ENCODE measurements around the gene COL26A1. TPM values are rescaled to one million over a fixed set of nuclear protein-coding genes. Genes with fewer than 3 reads are reported as not detected.

Gene COL26A1
- total RNA-seq, 1 experiment from 2014 or later: not detected

DNA sequence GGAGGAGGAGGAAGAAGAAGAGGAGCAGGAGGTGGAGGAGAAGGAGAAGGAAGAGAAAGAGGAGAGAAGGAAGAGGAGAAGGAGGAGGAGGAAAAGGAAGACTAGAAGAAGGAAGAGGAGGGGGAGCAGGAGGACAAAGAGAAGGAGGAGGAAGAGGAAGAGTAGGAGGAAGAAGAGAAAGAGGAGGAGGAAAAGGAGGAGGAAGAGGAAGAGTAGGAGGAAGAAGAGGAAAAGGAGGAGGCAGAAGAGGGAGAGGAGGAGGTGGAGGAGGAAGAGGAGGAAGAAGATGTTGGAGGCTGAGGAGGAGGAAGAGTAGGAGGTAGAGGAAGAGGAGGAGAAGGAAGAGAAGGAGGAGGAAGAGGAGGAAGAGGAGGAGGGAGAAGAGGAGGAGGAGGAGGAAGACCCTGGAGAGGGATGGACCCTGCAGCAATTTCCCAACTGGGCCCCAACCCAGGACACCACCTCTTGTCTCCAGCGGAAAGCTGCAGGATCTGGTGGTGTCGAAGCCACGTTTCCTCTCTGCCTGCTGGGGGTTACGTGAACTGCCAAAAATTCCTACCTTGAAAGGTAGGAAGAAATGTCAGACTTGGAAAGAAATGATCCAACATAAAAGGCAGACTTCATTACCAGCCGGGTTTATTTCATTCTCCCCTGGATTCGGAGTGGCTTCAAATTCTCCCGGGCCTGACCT lies 38.9 kb downstream of the COL26A1 start:
- ChIA-PET POLR2A (ENCODE audit: unreplicated experiment) (no interaction called here), CTCF (no interaction called here)
- BruUV-seq (replicated peaks): no TSS peak
- ATAC-seq (no peak; the same call in 1 of the 2 replicates), DNase-seq (no peak)
- H3K27ac ChIP-seq (ENCODE audit: low read length): no peak overlapping the region
- peak overlapping the region; percentile 59 for H3K4me3 ChIP-seq (ENCODE audit: low read length)
- peaks cover 8% of the 10 kb centered on the region for H3K4me1 ChIP-seq (ENCODE audit: insufficient read depth, low read length)
- H3K27me3 ChIP-seq (ENCODE audit: low read length): no peaks in the 10 kb centered on the region
- H3K36me3 ChIP-seq (ENCODE audit: low read depth, low read length): no peaks in the 10 kb centered on the region
- peak overlapping the region; percentile 73 for H2AFZ ChIP-seq (ENCODE audit: low read length)
- no peaks in the 10 kb centered on the region for H4K20me1 ChIP-seq (ENCODE audit: low read length)
- no peaks in the 10 kb centered on the region for H3K9me3 ChIP-seq (ENCODE audit: low read length)
- H3K79me2 ChIP-seq (ENCODE audit: low read length): no peaks in the 10 kb centered on the region
- no peak overlapping the region for H3K9ac ChIP-seq (ENCODE audit: low read length)
- TF ChIP-seq, protein P1, sequence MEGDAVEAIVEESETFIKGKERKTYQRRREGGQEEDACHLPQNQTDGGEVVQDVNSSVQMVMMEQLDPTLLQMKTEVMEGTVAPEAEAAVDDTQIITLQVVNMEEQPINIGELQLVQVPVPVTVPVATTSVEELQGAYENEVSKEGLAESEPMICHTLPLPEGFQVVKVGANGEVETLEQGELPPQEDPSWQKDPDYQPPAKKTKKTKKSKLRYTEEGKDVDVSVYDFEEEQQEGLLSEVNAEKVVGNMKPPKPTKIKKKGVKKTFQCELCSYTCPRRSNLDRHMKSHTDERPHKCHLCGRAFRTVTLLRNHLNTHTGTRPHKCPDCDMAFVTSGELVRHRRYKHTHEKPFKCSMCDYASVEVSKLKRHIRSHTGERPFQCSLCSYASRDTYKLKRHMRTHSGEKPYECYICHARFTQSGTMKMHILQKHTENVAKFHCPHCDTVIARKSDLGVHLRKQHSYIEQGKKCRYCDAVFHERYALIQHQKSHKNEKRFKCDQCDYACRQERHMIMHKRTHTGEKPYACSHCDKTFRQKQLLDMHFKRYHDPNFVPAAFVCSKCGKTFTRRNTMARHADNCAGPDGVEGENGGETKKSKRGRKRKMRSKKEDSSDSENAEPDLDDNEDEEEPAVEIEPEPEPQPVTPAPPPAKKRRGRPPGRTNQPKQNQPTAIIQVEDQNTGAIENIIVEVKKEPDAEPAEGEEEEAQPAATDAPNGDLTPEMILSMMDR (conservative IDR thresholded peaks at IDR 0.05; ENCODE audit: low read depth, low read length): no peak
- no peak for TF ChIP-seq EZH2phosphoT487 (IDR thresholded peaks at IDR 0.05; ENCODE audit: borderline replicate concordance, low read length)
- TF ChIP-seq EZH2 (IDR thresholded peaks at IDR 0.05; ENCODE audit: low read length, unreplicated experiment): no peak
- no peaks in the 10 kb centered on the region for H3F3A ChIP-seq (ENCODE audit: low read length, unreplicated experiment)
- intact Hi-C loops (cut with micrococcal nuclease): no loop called here
- no peaks in the 10 kb centered on the region for H3K9me2 ChIP-seq (replicated peaks; ENCODE audit: low read length)
- peak overlapping the region; percentile 84 for H3K4me2 ChIP-seq (ENCODE audit: low read length)

DNA sequence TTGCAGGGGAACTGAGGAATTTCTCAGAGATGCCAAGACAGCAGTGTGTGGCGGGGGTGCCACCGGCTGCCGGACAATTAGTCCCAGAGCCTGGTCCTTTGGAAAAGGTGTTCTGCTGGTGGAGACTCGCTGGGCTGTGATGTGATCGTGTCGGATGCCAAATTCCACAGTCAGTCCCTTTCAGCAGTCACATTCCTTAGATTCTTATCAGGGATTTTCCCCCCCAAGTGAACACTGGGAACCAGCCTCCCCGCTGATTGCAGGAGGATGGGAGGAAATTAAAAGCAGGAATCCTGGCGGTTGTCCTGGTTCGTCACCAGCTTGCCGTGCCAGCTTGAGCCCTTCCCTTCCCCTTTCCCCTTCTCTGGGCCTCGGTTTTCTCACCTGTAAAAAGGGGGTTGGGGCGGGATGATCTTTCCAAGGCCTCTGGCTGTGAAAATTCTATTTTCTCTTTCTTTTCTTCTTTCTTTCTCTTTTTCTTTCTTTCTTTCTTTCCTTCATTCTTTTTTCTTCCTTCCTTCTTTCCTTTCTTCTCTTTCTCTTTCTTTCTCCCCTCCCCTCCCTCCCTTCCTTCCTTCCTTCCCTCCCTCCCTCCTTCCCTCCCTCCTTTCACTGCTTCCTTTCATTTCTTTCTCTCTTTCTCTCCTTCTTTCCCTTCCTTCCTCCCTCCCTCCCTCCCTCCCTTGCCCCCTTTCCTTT lies 39.6 kb downstream of the COL26A1 start:
- Histone ChIP-seq H3K9me3 (ENCODE audit: low read length) (no peaks in the 10 kb centered on the region), H3K4me3 (ENCODE audit: low read length) (peak overlapping the region; percentile 59), H3K9ac (ENCODE audit: low read length) (no peak overlapping the region), H3K4me1 (ENCODE audit: insufficient read depth, low read length) (peaks cover 8% of the 10 kb centered on the region), H3K79me2 (ENCODE audit: low read length) (no peaks in the 10 kb centered on the region), H3F3A (ENCODE audit: low read length, unreplicated experiment) (no peaks in the 10 kb centered on the region), H3K27ac (ENCODE audit: low read length) (no peak overlapping the region), H3K36me3 (ENCODE audit: low read depth, low read length) (no peaks in the 10 kb centered on the region), H3K27me3 (ENCODE audit: low read length) (0 out of 2 replicates have a peak, but pooled peaks cover 4% of the 10 kb centered on the region), H2AFZ (ENCODE audit: low read length) (peak overlapping the region; percentile 73), H4K20me1 (ENCODE audit: low read length) (no peaks in the 10 kb centered on the region), H3K4me2 (ENCODE audit: low read length) (peak overlapping the region; percentile 84), H3K9me2 (replicated peaks; ENCODE audit: low read length) (no peaks in the 10 kb centered on the region)
- TF ChIP-seq, protein P1 (conservative IDR thresholded peaks at IDR 0.05; ENCODE audit: low read depth, low read length): no peak
- TF ChIP-seq EZH2phosphoT487 (IDR thresholded peaks at IDR 0.05; ENCODE audit: borderline replicate concordance, low read length) (no peak), EZH2 (IDR thresholded peaks at IDR 0.05; ENCODE audit: low read length, unreplicated experiment) (no peak)
- ChIA-PET POLR2A (ENCODE audit: unreplicated experiment) (no interaction called here), CTCF (no interaction called here)
- ATAC-seq (peak; percentile 73), DNase-seq (peak; percentile 76)
- intact Hi-C loops (cut with micrococcal nuclease): no loop called here
- no TSS peak for BruUV-seq (replicated peaks)

DNA sequence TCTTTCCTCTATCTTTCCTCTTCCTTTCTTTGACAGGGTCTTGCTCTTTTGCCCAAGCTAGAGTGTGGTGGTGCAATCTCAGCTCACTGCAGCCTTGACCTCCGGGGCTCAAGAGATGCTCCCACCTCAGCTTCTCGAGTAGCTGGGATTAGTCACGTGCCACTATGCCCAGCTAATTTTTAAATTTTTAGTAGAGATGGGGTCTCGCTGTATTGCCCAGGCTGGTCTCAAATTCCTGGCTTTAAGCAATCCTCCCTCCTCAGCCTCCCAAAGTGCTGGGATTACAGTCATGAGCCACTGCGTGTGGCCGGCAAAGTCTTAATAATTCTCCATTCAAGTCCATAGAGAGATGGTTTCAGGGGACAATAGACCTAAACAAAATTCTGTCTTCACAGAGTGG lies 40.2 kb downstream of the COL26A1 start:
- no peaks in the 10 kb centered on the region for H3K9me2 ChIP-seq (replicated peaks; ENCODE audit: low read length)
- no peak for DNase-seq
- no peak for ATAC-seq
- H3K36me3 ChIP-seq (ENCODE audit: low read depth, low read length): no peaks in the 10 kb centered on the region
- no TSS peak for BruUV-seq (replicated peaks)
- H3K27me3 ChIP-seq (ENCODE audit: low read length): 0 out of 2 replicates have a peak, but pooled peaks cover 4% of the 10 kb centered on the region
- H2AFZ ChIP-seq (ENCODE audit: low read length): no peak overlapping the region
- H3F3A ChIP-seq (ENCODE audit: low read length, unreplicated experiment): no peaks in the 10 kb centered on the region
- peaks cover 8% of the 10 kb centered on the region for H3K4me1 ChIP-seq (ENCODE audit: insufficient read depth, low read length)
- H3K4me2 ChIP-seq (ENCODE audit: low read length): no peak overlapping the region
- ChIA-PET POLR2A (ENCODE audit: unreplicated experiment) (no interaction called here), CTCF (no interaction called here)
- TF ChIP-seq EZH2phosphoT487 (IDR thresholded peaks at IDR 0.05; ENCODE audit: borderline replicate concordance, low read length): no peak
- no peak for TF ChIP-seq EZH2 (IDR thresholded peaks at IDR 0.05; ENCODE audit: low read length, unreplicated experiment)
- TF ChIP-seq, protein P1 (conservative IDR thresholded peaks at IDR 0.05; ENCODE audit: low read depth, low read length): no peak
- H3K27ac ChIP-seq (ENCODE audit: low read length): no peak overlapping the region
- H3K9ac ChIP-seq (ENCODE audit: low read length): no peak overlapping the region
- H3K9me3 ChIP-seq (ENCODE audit: low read length): no peaks in the 10 kb centered on the region
- H4K20me1 ChIP-seq (ENCODE audit: low read length): no peaks in the 10 kb centered on the region
- H3K79me2 ChIP-seq (ENCODE audit: low read length): no peaks in the 10 kb centered on the region
- H3K4me3 ChIP-seq (ENCODE audit: low read length): no peak overlapping the region
- intact Hi-C loops (cut with micrococcal nuclease): no loop called here

Measured in PC-3 (cell line).